Neural progenitor cell (in vitro differentiated cells): Measurements from ENCODE around the gene FGFR3. TPM values are rescaled to one million over a fixed set of nuclear protein-coding genes. Genes with fewer than 3 reads are reported as not detected.

Experiments
- DNase-seq: peaks from one replicate; pipeline ENCODE4 v3.0.0-alpha.2; 2016; ENCODE audit warnings: low spot score
- H2AFZ ChIP-seq: fragments of 200-600 bp; sonication (generic); replicated peaks from 2 replicates; pipeline ENCODE4 v1.6.1; 2016; ENCODE audit warnings: antibody characterized with exemption
- H3F3A ChIP-seq: fragments of 200-600 bp; sonication (generic); 2 replicates; pipeline ENCODE4 v1.6.1; 2016; ENCODE audit warnings: antibody characterized with exemption, low read depth
- H3K27ac ChIP-seq: fragments of 200-600 bp; sonication (generic); 2 replicates; pipeline ENCODE4 v1.5.1; 2016; ENCODE audit warnings: mild to moderate bottlenecking
- H3K27me3 ChIP-seq: fragments of 200-600 bp; sonication (generic); 2 replicates; pipeline ENCODE4 v1.6.1; 2016; ENCODE audit warnings: mild to moderate bottlenecking, moderate library complexity
- H3K36me3 ChIP-seq: fragments of 200-600 bp; sonication (generic); 2 replicates; pipeline ENCODE4 v1.5.1; 2016
- H3K4me1 ChIP-seq: fragments of 200-600 bp; sonication (generic); 2 replicates; pipeline ENCODE4 v1.6.1; 2016; ENCODE audit warnings: mixed run types
- H3K4me2 ChIP-seq: fragments of 200-600 bp; sonication (generic); 2 replicates; pipeline ENCODE4 v1.6.1; 2016
- H3K4me3 ChIP-seq: fragments of 200-600 bp; sonication (generic); 2 replicates; pipeline ENCODE4 v1.5.1; 2016
- H3K79me2 ChIP-seq: fragments of 200-600 bp; sonication (generic); 2 replicates; pipeline ENCODE4 v1.6.1; 2016; ENCODE audit warnings: low read depth
- H3K9ac ChIP-seq: fragments of 200-600 bp; sonication (generic); 2 replicates; pipeline ENCODE4 v1.6.1; 2016
- H3K9me3 ChIP-seq: fragments of 200-600 bp; sonication (generic); 2 replicates; pipeline ENCODE4 v1.5.1; 2016; ENCODE audit warnings: low read depth
- H4K20me1 ChIP-seq: fragments of 200-600 bp; sonication (generic); 2 replicates; pipeline ENCODE4 v1.6.1; 2016; ENCODE audit warnings: low read depth
- H3K27ac Mint-ChIP-seq: 3 replicates; pipeline ENCODE4 v1.8.0; 2021; ENCODE audit warnings: mixed read lengths
- H3K27me3 Mint-ChIP-seq: 2 replicates; pipeline ENCODE4 v1.8.0; 2022; ENCODE audit warnings: low read depth, mild to moderate bottlenecking, inconsistent platforms, moderate library complexity, mixed read lengths; ENCODE audit not compliant: insufficient read depth
- H3K36me3 Mint-ChIP-seq: 3 replicates; pipeline ENCODE4 v1.8.0; 2021; ENCODE audit warnings: mixed read lengths
- H3K4me1 Mint-ChIP-seq: 3 replicates; pipeline ENCODE4 v1.8.0; 2021; ENCODE audit warnings: mixed read lengths
- H3K4me3 Mint-ChIP-seq: 3 replicates; pipeline ENCODE4 v1.8.0; 2021; ENCODE audit warnings: mild to moderate bottlenecking, moderate library complexity, mixed read lengths
- H3K9me3 Mint-ChIP-seq: 3 replicates; pipeline ENCODE4 v1.8.0; 2020; ENCODE audit warnings: mixed read lengths
- EZH2 ChIP-seq: fragments of 200-600 bp; sonication (generic); IDR thresholded peaks from 2 replicates; pipeline ENCODE4 v1.6.1; 2017; ENCODE audit warnings: antibody characterized with exemption, mild to moderate bottlenecking, moderate library complexity
- EZH2phosphoT487 ChIP-seq: fragments of 200-600 bp; sonication (generic); IDR thresholded peaks from 2 replicates; pipeline ENCODE4 v1.6.1; 2017; ENCODE audit warnings: antibody characterized with exemption
- total RNA-seq: library from RNA; depleted of rRNA; stranded (reverse); fragments of >200 nt; gene quantifications from 2 replicates; pipeline ENCODE4 v1.2.3, GENCODE V29; 2015; ENCODE audit warnings: low replicate concordance
- TF ChIP-seq, protein P1 (sequence below): fragments of 200-600 bp; sonication (generic); IDR thresholded peaks from 2 replicates; pipeline ENCODE4 v1.5.1; 2017; ENCODE audit warnings: antibody characterized with exemption, mild to moderate bottlenecking

The FGFR3 gene
- total RNA-seq, 1 donor from 2014 or later, result 4.8 TPM

DNA sequence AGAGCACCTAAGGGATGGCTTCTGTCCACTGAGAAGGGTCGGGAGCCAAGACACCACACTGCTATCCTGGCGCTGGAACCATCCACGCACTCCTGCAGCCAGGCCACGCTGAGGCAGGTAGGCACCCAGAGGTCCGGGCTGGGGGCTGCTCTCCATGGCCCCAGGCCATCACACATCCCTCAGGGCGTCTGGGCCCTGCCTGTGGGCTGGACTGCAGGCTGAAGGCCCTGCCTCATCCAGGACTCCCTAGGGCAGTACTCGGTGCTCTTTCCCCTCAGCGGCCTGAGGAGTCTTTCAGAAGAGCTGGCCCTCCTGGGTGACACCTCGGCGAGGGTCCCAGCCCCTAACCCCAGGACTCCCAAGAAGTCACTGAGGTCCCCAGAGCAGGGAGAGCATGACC lies 17.7 kb downstream of the FGFR3 start:
- Histone ChIP-seq H3F3A (peaks cover 12% of the 10 kb centered on the region), H3K27ac (no peak overlapping the region), H3K9me3 (no peaks in the 10 kb centered on the region), H3K79me2 (no peaks in the 10 kb centered on the region), H3K4me1 (no peaks in the 10 kb centered on the region), H2AFZ (no peak overlapping the region), H3K9ac (no peak overlapping the region), H3K4me2 (no peak overlapping the region), H3K27me3 (no peaks in the 10 kb centered on the region), H3K36me3 (no peaks in the 10 kb centered on the region), H3K4me3 (no peak overlapping the region), H4K20me1 (peaks cover 9% of the 10 kb centered on the region)
- Mint-ChIP-seq H3K27me3 (peaks cover 4% of the 10 kb centered on the region), H3K4me1 (no peaks in the 10 kb centered on the region), H3K27ac (no peak overlapping the region), H3K4me3 (no peak overlapping the region), H3K9me3 (no peaks in the 10 kb centered on the region), H3K36me3 (peaks cover 1% of the 10 kb centered on the region)
- no peak for TF ChIP-seq EZH2phosphoT487
- TF ChIP-seq, protein P1, sequence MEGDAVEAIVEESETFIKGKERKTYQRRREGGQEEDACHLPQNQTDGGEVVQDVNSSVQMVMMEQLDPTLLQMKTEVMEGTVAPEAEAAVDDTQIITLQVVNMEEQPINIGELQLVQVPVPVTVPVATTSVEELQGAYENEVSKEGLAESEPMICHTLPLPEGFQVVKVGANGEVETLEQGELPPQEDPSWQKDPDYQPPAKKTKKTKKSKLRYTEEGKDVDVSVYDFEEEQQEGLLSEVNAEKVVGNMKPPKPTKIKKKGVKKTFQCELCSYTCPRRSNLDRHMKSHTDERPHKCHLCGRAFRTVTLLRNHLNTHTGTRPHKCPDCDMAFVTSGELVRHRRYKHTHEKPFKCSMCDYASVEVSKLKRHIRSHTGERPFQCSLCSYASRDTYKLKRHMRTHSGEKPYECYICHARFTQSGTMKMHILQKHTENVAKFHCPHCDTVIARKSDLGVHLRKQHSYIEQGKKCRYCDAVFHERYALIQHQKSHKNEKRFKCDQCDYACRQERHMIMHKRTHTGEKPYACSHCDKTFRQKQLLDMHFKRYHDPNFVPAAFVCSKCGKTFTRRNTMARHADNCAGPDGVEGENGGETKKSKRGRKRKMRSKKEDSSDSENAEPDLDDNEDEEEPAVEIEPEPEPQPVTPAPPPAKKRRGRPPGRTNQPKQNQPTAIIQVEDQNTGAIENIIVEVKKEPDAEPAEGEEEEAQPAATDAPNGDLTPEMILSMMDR, result no peak
- no peak for TF ChIP-seq EZH2
- DNase-seq, result no peak

DNA sequence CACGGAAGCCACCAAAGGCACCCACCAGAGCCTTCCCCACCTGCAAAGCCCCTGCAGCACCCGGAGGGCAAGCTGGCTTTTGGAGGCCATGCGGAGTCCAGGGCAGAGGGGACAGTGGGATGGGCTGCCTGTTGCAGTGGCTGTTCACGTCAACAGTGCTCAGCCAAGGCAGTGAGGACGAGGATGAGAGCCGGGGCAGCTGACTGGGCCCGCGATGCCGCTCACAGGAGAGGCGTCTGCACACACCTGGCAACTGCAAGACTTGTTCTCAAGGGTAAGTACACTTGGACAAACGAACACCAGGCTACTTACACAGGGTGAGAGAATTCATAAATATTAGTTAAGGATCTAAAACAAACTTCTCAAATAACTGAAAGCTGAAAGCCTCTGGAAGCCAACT lies 19.6 kb downstream of the FGFR3 start:
- H2AFZ ChIP-seq, result no peak overlapping the region
- peaks cover 4% of the 10 kb centered on the region for H3K36me3 Mint-ChIP-seq
- no peaks in the 10 kb centered on the region for H3K79me2 ChIP-seq
- H3K27ac Mint-ChIP-seq, result no peak overlapping the region
- DNase-seq, result no peak
- H3K9me3 Mint-ChIP-seq, result no peaks in the 10 kb centered on the region
- H3K4me1 Mint-ChIP-seq, result no peaks in the 10 kb centered on the region
- no peak overlapping the region for H3K4me3 Mint-ChIP-seq
- TF ChIP-seq EZH2phosphoT487, result no peak
- no peak for TF ChIP-seq EZH2
- H3K4me3 ChIP-seq, result no peak overlapping the region
- peaks cover 4% of the 10 kb centered on the region for H3K27me3 Mint-ChIP-seq
- H3K4me2 ChIP-seq, result no peak overlapping the region
- H3F3A ChIP-seq, result peaks cover 12% of the 10 kb centered on the region
- no peaks in the 10 kb centered on the region for H3K4me1 ChIP-seq
- no peaks in the 10 kb centered on the region for H3K9me3 ChIP-seq
- no peak overlapping the region for H3K9ac ChIP-seq
- peaks cover 9% of the 10 kb centered on the region for H4K20me1 ChIP-seq
- H3K27ac ChIP-seq, result no peak overlapping the region
- no peaks in the 10 kb centered on the region for H3K27me3 ChIP-seq
- H3K36me3 ChIP-seq, result no peaks in the 10 kb centered on the region

- no peak overlapping the region for H3K4me3 Mint-ChIP-seq
- H3K36me3 ChIP-seq, result no peaks in the 10 kb centered on the region
- H3K79me2 ChIP-seq, result no peaks in the 10 kb centered on the region
- H3K4me1 ChIP-seq, result no peaks in the 10 kb centered on the region
- no peak overlapping the region for H3K27ac ChIP-seq
- no peak overlapping the region for H3K9ac ChIP-seq
- peaks cover 4% of the 10 kb centered on the region for H3K27me3 Mint-ChIP-seq
- no peaks in the 10 kb centered on the region for H3K9me3 Mint-ChIP-seq
- H3K9me3 ChIP-seq, result no peaks in the 10 kb centered on the region
- no peak for DNase-seq
- H3K4me2 ChIP-seq, result no peak overlapping the region
- H3K27ac Mint-ChIP-seq, result no peak overlapping the region
- TF ChIP-seq, protein P1, result no peak
- TF ChIP-seq EZH2phosphoT487 (no peak), EZH2 (no peak)
- no peak overlapping the region for H3K4me3 ChIP-seq
- H3K36me3 Mint-ChIP-seq, result peaks cover 4% of the 10 kb centered on the region
- H2AFZ ChIP-seq, result no peak overlapping the region
- no peaks in the 10 kb centered on the region for H3K27me3 ChIP-seq
- peaks cover 10% of the 10 kb centered on the region for H3F3A ChIP-seq
- peaks cover 9% of the 10 kb centered on the region for H4K20me1 ChIP-seq
- H3K4me1 Mint-ChIP-seq, result no peaks in the 10 kb centered on the region
Observed at GRCh38 chr4:1813231-1813630, 20.1 kb downstream of the FGFR3 start.

DNA sequence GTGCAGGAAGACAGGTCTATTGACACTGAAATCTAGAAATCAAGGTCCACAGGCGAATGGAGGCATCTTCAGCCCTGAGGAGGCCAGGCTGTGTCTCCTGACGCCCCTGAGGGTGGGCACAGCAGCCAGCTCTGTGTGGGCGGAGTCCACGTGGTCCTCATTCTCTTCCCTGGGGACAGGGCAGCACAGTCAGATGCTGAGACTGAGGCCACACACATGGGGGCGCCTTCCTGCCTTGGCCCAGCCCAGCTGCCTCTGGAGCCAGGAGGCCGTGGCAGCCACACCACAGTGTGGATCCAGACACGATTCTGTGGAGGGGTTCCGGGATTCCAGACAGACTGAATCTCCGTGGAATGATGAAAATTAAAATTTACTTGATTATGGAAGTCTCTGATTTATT lies 20.8 kb downstream of the FGFR3 start:
- Histone ChIP-seq H3K4me3 (no peak overlapping the region), H3K4me2 (no peak overlapping the region), H3K9ac (no peak overlapping the region), H3K79me2 (no peaks in the 10 kb centered on the region), H3K36me3 (no peaks in the 10 kb centered on the region), H3F3A (peaks cover 5% of the 10 kb centered on the region), H3K27ac (no peak overlapping the region), H3K27me3 (no peaks in the 10 kb centered on the region), H4K20me1 (peaks cover 9% of the 10 kb centered on the region), H2AFZ (no peak overlapping the region), H3K4me1 (no peaks in the 10 kb centered on the region), H3K9me3 (no peaks in the 10 kb centered on the region)
- Mint-ChIP-seq H3K36me3 (peaks cover 4% of the 10 kb centered on the region), H3K27ac (no peak overlapping the region), H3K4me1 (no peaks in the 10 kb centered on the region), H3K4me3 (peak overlapping the region; percentile 38), H3K9me3 (no peaks in the 10 kb centered on the region), H3K27me3 (peaks cover 4% of the 10 kb centered on the region)
- no peak for DNase-seq
- TF ChIP-seq EZH2phosphoT487 (no peak), EZH2 (no peak)
- TF ChIP-seq, protein P1, result no peak
